SH-SY5Y (cell line): ENCODE measurements around the gene TTC28.

Source experiments
- GATA2 ChIP-seq: IDR thresholded peaks from 2 replicates; pipeline ENCODE4 v1.6.1; 2011; ENCODE audit warnings: mild to moderate bottlenecking, low read depth, low read length
- GATA3 ChIP-seq: IDR thresholded peaks from 2 replicates; pipeline ENCODE4 v1.6.1; 2011; ENCODE audit warnings: low read depth, mild to moderate bottlenecking, low read length, moderate library complexity

- TF ChIP-seq GATA2 (no peak), GATA3 (no peak)
These were observed 249.9 kb downstream of the TTC28 start for GRCh38 chr22:28429711-28430110.
